HCT116 (cell line): ENCODE data around the gene SLC5A6. TPM values are rescaled to one million over a fixed set of nuclear protein-coding genes. Genes with fewer than 3 reads are reported as not detected.
A peak's percentile ranks its signal among the peaks of the same experiment; 100 is the strongest.

Experiments
- ATAC-seq: fragments of 200-7000 bp; cut with Tn5 transposase; 2 replicates; pipeline ENCODE4 v1.9.1; 2020; ENCODE audit warnings: mild to moderate bottlenecking, moderate library complexity
- BruUV-seq: library from RNA; stranded (reverse); fragments of 400-500 nt; replicated peaks from 2 replicates; lab custom pipeline; 2021; lab: Mats Ljungman, UMichigan
- CTCF ChIA-PET: fragments of 300-600 bp; sonication (Branson Sonifier 250); formaldehyde crosslinking; loops from one replicate; lab custom pipeline; 2021; ENCODE audit warnings: antibody characterized with exemption; lab: Charles Lee
- POLR2A ChIA-PET: fragments of 300-600, 350-600 bp; sonication (Branson Sonifier 250); formaldehyde crosslinking; loops from one replicate; lab custom pipeline; 2021; ENCODE audit warnings: antibody characterized with exemption; lab: Charles Lee
- RAD21 ChIA-PET, 2 experiments: fragments of 300-600 bp; sonication (Branson Sonifier 250); formaldehyde crosslinking; loops; one replicate each; lab custom pipeline; 2023; ENCODE audit warnings: low total read pairs in 2 of 2; ENCODE audit not compliant: uncharacterized antibody in 2 of 2, unreplicated experiment in 2 of 2, low non-redundant PET in 1 of 2; lab: Charles Lee
- DNase-seq: peaks from one replicate; pipeline ENCODE4 v3.0.0-alpha.2; 2010; ENCODE audit warnings: low read depth, low spot score
- H2AFZ ChIP-seq: fragments of 200-600 bp; shearing (Covaris generic), sonication (generic); 2 replicates; pipeline ENCODE4 v1.6.1; 2017; ENCODE audit warnings: low read depth, mixed run types, mixed read lengths, antibody characterized with exemption, low read length; ENCODE audit not compliant: poor library complexity, severe bottlenecking
- H3K27ac ChIP-seq: 2 replicates; pipeline ENCODE4 v1.5.1; 2012; ENCODE audit warnings: low read depth, low read length
- H3K27me3 ChIP-seq: fragments of 200-600 bp; sonication (generic); 2 replicates; pipeline ENCODE4 v1.6.1; 2016; ENCODE audit warnings: mixed run types, low read length, mixed read lengths; ENCODE audit not compliant: insufficient read depth
- H3K36me3 ChIP-seq, 2 experiments: fragments of 200-500 bp in 1 of 2; fragments of 200-600 bp in 1 of 2; sonication (Bioruptor generic) in 1 of 2; sonication (generic) in 1 of 2; 2 replicates each; pipeline versions ENCODE4 v1.5.1 to v1.6.1; 2014 to 2016; ENCODE audit warnings: low read length in 2 of 2, inconsistent platforms in 1 of 2, mixed read lengths in 1 of 2, mixed run types in 1 of 2; ENCODE audit not compliant: insufficient read depth in 2 of 2, control insufficient read depth in 1 of 2
- H3K4me1 ChIP-seq, 2 experiments: fragments of 200-600 bp in 1 of 2; sonication (generic) in 1 of 2; 2 replicates each; pipeline versions ENCODE4 v1.5.1 to v1.6.1; 2012 to 2017; ENCODE audit warnings: low read length in 2 of 2, inconsistent platforms in 1 of 2, mild to moderate bottlenecking in 1 of 2, mixed read lengths in 1 of 2, mixed run types in 1 of 2, moderate library complexity in 1 of 2; ENCODE audit not compliant: insufficient read depth in 2 of 2, control insufficient read depth in 1 of 2
- H3K4me2 ChIP-seq: fragments of 200-600 bp; sonication (generic); 2 replicates; pipeline ENCODE4 v1.6.1; 2017; ENCODE audit warnings: mixed run types, low read length, mixed read lengths
- H3K4me3 ChIP-seq, 2 experiments: fragments of 200-600 bp in 1 of 2; sonication (generic) in 1 of 2; replicated peaks in 1 of 2; 2 replicates each; pipeline ENCODE4 v1.5.1; 2011 to 2016; ENCODE audit warnings: low read length in 2 of 2, control low read depth in 1 of 2, low read depth in 1 of 2, mild to moderate bottlenecking in 1 of 2, mixed read lengths in 1 of 2, mixed run types in 1 of 2
- H3K79me2 ChIP-seq: fragments of 200-600 bp; sonication (generic); 2 replicates; pipeline ENCODE4 v1.6.1; 2017; ENCODE audit warnings: mild to moderate bottlenecking, mixed run types, low read length, moderate library complexity, mixed read lengths; ENCODE audit not compliant: insufficient read depth
- H3K9ac ChIP-seq: fragments of 200-600 bp; sonication (generic); 2 replicates; pipeline ENCODE4 v1.6.1; 2016; ENCODE audit warnings: low read length, mixed read lengths
- H3K9me2 ChIP-seq: fragments of 200-600 bp; sonication (generic), shearing (Covaris generic); 2 replicates; pipeline ENCODE4 v1.6.1; 2017; ENCODE audit warnings: mixed run types, mild to moderate bottlenecking, moderate library complexity; ENCODE audit not compliant: insufficient read depth
- H3K9me3 ChIP-seq, 2 experiments: fragments of 200-500 bp in 1 of 2; fragments of 200-600 bp in 1 of 2; sonication (Bioruptor generic) in 1 of 2; sonication (generic) in 1 of 2; 2 replicates each; pipeline ENCODE4 v1.6.1; 2014 to 2017; ENCODE audit warnings: low read length in 2 of 2, mixed read lengths in 2 of 2, inconsistent platforms in 1 of 2, low read depth in 1 of 2, mild to moderate bottlenecking in 1 of 2, mixed run types in 1 of 2, moderate library complexity in 1 of 2; ENCODE audit not compliant: control insufficient read depth in 1 of 2, insufficient read depth in 1 of 2
- H4K20me1 ChIP-seq: fragments of 200-600 bp; sonication (generic), shearing (Covaris generic); 2 replicates; pipeline ENCODE4 v1.6.1; 2017; ENCODE audit warnings: mixed run types, mild to moderate bottlenecking, moderate library complexity; ENCODE audit not compliant: insufficient read depth
- EGR1 ChIP-seq: IDR thresholded peaks from 2 replicates; pipeline ENCODE4 v1.6.1; 2012; ENCODE audit warnings: low read depth
- ELF1 ChIP-seq: IDR thresholded peaks from 2 replicates; pipeline ENCODE4 v1.6.1; 2012; ENCODE audit warnings: low read depth, borderline replicate concordance
- EZH2 ChIP-seq: fragments of 200-600 bp; sonication (generic); IDR thresholded peaks from 2 replicates; pipeline ENCODE4 v1.6.1; 2017; ENCODE audit warnings: antibody characterized with exemption, mixed run types
- FOSL1 ChIP-seq: IDR thresholded peaks from 2 replicates; pipeline ENCODE4 v1.6.1; 2012; ENCODE audit warnings: low read depth
- JUND ChIP-seq: IDR thresholded peaks from 2 replicates; pipeline ENCODE4 v1.6.1; 2012
- POLR2AphosphoS5 ChIP-seq: IDR thresholded peaks from 2 replicates; pipeline ENCODE4 v1.6.1; 2011; ENCODE audit warnings: mild to moderate bottlenecking, low read depth, low read length, moderate library complexity
- SP1 ChIP-seq: IDR thresholded peaks from 2 replicates; pipeline ENCODE4 v1.6.1; 2012; ENCODE audit warnings: low read depth
- intact Hi-C: fragments of 100-400 bp; cut with micrococcal nuclease; formaldehyde crosslinking; loops from 2 replicates; pipeline ENCODE4 v1.10.0; 2022
- total RNA-seq: library from RNA; stranded (reverse); gene quantifications from one replicate; pipeline ENCODE4 v1.2.1, GENCODE V29; 2021; ENCODE audit not compliant: unreplicated experiment
- TF ChIP-seq, protein P1 (sequence below): IDR thresholded peaks from 2 replicates; pipeline ENCODE4 v1.6.1; 2012; ENCODE audit warnings: low read depth
- TF ChIP-seq, protein P2 (sequence below), 3 experiments: fragments of 200-600 bp in 1 of 3; sonication (generic) in 1 of 3; IDR thresholded peaks in 2 of 3; conservative IDR thresholded peaks in 1 of 3; 2 replicates each; pipeline ENCODE4 v1.5.1; 2012 to 2017; ENCODE audit warnings: low read depth in 2 of 3, low read length in 2 of 3, antibody characterized with exemption in 1 of 3, borderline replicate concordance in 1 of 3, control low read depth in 1 of 3, mild to moderate bottlenecking in 1 of 3, mixed read lengths in 1 of 3, mixed run types in 1 of 3, moderate library complexity in 1 of 3; ENCODE audit not compliant: insufficient read depth in 1 of 3
- TF ChIP-seq, protein P3 (sequence below): IDR thresholded peaks from 2 replicates; pipeline ENCODE4 v1.6.1; 2012
- TF ChIP-seq, protein P4 (sequence below): IDR thresholded peaks from 2 replicates; pipeline ENCODE4 v1.6.1; 2011; ENCODE audit warnings: mild to moderate bottlenecking, low read length, moderate library complexity; ENCODE audit not compliant: insufficient replicate concordance; ENCODE audit errors: extremely low read depth

The SLC5A6 gene
- total RNA-seq, 1 experiment from 2014 or later = 55.4 TPM

DNA sequence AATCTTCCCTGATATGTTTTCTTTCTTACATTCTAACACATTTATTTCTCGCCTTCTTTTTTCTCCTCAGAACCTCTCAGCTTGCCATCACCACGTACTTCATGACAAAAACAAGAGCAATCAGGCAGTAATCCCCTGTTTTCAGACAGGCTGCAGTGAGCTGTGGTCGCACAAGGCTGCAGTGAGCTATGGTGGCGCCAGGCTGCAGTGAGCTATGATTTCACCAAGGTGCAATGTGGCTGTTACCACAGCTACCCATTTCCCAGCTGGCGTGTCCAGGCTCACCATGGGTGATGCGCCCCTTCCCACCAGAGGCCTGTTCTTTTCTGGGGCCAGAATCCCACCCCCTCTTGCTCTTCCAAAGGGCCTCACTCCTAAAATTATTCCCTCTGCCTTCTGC lies 37.4 kb downstream of the SLC5A6 start:
- 0 out of 2 replicates have a peak, but pooled peaks have one; percentile 20 for ATAC-seq

More for the DNA sequence above, 37.4 kb downstream of the SLC5A6 start:
- no peak for DNase-seq
- Histone ChIP-seq H3K9ac (no peak overlapping the region), H4K20me1 (no peaks in the 10 kb centered on the region), H3K27me3 (peaks cover 16% of the 10 kb centered on the region; the same call in 1 of the 2 replicates), H3K4me2 (no peak overlapping the region), H3K4me1 (peaks cover 0 to 4% of the 10 kb centered on the region in 2 experiments; a peak in 1 of 4 replicates), H3K9me3 (no peaks in the 10 kb centered on the region), H3K4me3 (no peak overlapping the region), H3K27ac (no peak overlapping the region), H2AFZ (no peak overlapping the region), H3K9me2 (no peaks in the 10 kb centered on the region), H3K79me2 (no peaks in the 10 kb centered on the region), H3K36me3 (no peaks in the 10 kb centered on the region)
- RAD21 ChIA-PET = no interaction called here
- TF ChIP-seq SP1 (no peak), EZH2 (no peak), EGR1 (no peak), ELF1 (no peak), FOSL1 (no peak), JUND (no peak), POLR2AphosphoS5 (no peak)
- TF ChIP-seq, protein P1, sequence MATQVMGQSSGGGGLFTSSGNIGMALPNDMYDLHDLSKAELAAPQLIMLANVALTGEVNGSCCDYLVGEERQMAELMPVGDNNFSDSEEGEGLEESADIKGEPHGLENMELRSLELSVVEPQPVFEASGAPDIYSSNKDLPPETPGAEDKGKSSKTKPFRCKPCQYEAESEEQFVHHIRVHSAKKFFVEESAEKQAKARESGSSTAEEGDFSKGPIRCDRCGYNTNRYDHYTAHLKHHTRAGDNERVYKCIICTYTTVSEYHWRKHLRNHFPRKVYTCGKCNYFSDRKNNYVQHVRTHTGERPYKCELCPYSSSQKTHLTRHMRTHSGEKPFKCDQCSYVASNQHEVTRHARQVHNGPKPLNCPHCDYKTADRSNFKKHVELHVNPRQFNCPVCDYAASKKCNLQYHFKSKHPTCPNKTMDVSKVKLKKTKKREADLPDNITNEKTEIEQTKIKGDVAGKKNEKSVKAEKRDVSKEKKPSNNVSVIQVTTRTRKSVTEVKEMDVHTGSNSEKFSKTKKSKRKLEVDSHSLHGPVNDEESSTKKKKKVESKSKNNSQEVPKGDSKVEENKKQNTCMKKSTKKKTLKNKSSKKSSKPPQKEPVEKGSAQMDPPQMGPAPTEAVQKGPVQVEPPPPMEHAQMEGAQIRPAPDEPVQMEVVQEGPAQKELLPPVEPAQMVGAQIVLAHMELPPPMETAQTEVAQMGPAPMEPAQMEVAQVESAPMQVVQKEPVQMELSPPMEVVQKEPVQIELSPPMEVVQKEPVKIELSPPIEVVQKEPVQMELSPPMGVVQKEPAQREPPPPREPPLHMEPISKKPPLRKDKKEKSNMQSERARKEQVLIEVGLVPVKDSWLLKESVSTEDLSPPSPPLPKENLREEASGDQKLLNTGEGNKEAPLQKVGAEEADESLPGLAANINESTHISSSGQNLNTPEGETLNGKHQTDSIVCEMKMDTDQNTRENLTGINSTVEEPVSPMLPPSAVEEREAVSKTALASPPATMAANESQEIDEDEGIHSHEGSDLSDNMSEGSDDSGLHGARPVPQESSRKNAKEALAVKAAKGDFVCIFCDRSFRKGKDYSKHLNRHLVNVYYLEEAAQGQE = no peak
- TF ChIP-seq, protein P2, sequence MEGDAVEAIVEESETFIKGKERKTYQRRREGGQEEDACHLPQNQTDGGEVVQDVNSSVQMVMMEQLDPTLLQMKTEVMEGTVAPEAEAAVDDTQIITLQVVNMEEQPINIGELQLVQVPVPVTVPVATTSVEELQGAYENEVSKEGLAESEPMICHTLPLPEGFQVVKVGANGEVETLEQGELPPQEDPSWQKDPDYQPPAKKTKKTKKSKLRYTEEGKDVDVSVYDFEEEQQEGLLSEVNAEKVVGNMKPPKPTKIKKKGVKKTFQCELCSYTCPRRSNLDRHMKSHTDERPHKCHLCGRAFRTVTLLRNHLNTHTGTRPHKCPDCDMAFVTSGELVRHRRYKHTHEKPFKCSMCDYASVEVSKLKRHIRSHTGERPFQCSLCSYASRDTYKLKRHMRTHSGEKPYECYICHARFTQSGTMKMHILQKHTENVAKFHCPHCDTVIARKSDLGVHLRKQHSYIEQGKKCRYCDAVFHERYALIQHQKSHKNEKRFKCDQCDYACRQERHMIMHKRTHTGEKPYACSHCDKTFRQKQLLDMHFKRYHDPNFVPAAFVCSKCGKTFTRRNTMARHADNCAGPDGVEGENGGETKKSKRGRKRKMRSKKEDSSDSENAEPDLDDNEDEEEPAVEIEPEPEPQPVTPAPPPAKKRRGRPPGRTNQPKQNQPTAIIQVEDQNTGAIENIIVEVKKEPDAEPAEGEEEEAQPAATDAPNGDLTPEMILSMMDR (IDR thresholded peaks at IDR 0.05 in 2 of 3, conservative IDR thresholded peaks at IDR 0.05 in 1 of 3; ENCODE audit: borderline replicate concordance in 1 of 3, insufficient read depth in 1 of 3, low read depth in 2 of 3, low read length in 2 of 3) = no peak
- TF ChIP-seq, protein P3, sequence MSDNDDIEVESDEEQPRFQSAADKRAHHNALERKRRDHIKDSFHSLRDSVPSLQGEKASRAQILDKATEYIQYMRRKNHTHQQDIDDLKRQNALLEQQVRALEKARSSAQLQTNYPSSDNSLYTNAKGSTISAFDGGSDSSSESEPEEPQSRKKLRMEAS = no peak
- TF ChIP-seq, protein P4, sequence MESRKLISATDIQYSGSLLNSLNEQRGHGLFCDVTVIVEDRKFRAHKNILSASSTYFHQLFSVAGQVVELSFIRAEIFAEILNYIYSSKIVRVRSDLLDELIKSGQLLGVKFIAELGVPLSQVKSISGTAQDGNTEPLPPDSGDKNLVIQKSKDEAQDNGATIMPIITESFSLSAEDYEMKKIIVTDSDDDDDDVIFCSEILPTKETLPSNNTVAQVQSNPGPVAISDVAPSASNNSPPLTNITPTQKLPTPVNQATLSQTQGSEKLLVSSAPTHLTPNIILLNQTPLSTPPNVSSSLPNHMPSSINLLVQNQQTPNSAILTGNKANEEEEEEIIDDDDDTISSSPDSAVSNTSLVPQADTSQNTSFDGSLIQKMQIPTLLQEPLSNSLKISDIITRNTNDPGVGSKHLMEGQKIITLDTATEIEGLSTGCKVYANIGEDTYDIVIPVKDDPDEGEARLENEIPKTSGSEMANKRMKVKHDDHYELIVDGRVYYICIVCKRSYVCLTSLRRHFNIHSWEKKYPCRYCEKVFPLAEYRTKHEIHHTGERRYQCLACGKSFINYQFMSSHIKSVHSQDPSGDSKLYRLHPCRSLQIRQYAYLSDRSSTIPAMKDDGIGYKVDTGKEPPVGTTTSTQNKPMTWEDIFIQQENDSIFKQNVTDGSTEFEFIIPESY = no peak
- BruUV-seq = no TSS peak
- CTCF ChIA-PET = interaction anchor here (1.0 kb wide), 1 partner anchor 17 kb away, joined by 5 read pairs; no protein-coding TSS in a partner anchor
- POLR2A ChIA-PET = interaction anchor here (1.3 kb wide), 1 partner anchor 21 kb away, joined by 4 read pairs; no protein-coding TSS in a partner anchor
- intact Hi-C loops = no loop called here
